ENCODE data around the gene FRMD4A.

DNA sequence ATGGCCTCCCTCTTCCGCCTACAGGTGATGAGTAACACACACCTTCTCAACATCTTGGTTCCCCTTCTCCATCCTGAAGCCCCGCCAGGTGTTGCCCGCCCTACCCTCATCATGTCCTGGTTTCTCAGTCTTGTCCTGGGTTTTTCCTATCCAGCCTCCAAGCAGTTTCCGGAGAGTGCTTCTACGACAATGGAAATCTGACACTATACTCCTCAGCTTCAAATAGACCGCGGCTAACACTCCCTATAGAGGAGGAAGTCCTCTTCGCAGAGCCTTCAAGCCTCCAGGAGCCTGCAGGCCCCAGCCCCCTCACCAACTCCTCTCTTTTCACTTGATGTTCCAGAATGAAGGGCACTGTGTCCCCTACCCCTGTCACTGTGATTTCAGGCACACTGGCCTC lies 596.6 kb downstream of the FRMD4A start:
- no peak for TF ChIP-seq CTCF (IDR thresholded peaks at IDR 0.05; ENCODE audit: insufficient read depth, low read length, poor library complexity, severe bottlenecking)
- TF ChIP-seq EZH2phosphoT487 (conservative IDR thresholded peaks at IDR 0.05; ENCODE audit: low read length), result no peak

All from SU-DHL-6 (cell line).